B cell (primary cell): Measurements from ENCODE around the gene NPAS4. TPM values are rescaled to one million over a fixed set of nuclear protein-coding genes. Genes with fewer than 3 reads are reported as not detected.
A peak's percentile ranks its signal among the peaks of the same experiment; 100 is the strongest.

Source experiments
- ATAC-seq: fragments of 200-7000 bp; cut with Tn5 transposase; one replicate; pipeline ENCODE4 v1.10.0; 2021; ENCODE audit warnings: low read depth, mild to moderate bottlenecking, moderate number of reproducible peaks, moderate library complexity
- CTCF ChIA-PET: fragments of 350-600 bp; sonication (Branson Sonifier 250); formaldehyde crosslinking; loops from one replicate; lab custom pipeline; 2021; ENCODE audit warnings: antibody characterized with exemption, inconsistent platforms; lab: Charles Lee
- POLR2A ChIA-PET: fragments of 350-600 bp; sonication (Branson Sonifier 250); formaldehyde crosslinking; loops from one replicate; lab custom pipeline; 2021; ENCODE audit warnings: antibody characterized with exemption; lab: Charles Lee
- DNase-seq: peaks from one replicate; pipeline ENCODE4 v3.0.0; 2013
- H2AFZ ChIP-seq: 2 replicates; pipeline ENCODE4 v1.6.1; 2012; ENCODE audit warnings: mild to moderate bottlenecking, low read depth, low read length; ENCODE audit not compliant: insufficient read depth, poor library complexity, severe bottlenecking
- H3K27ac ChIP-seq, 2 donors: 1 replicate in 1 of 2; 2 replicates in 1 of 2; pipeline ENCODE4 v1.5.1; 2012 to 2013; ENCODE audit warnings: low read length in 2 of 2, mild to moderate bottlenecking in 2 of 2, moderate library complexity in 1 of 2
- H3K27me3 ChIP-seq, 4 experiments: fragments of 200-600 bp in 1 of 4; sonication (generic) in 1 of 4; replicated peaks in 1 of 4; 1 replicate in 2 of 4; 2 replicates in 2 of 4; pipeline versions ENCODE4 v1.6.1 to v1.7.0; 2013 to 2016; ENCODE audit warnings: low read length in 3 of 4, mild to moderate bottlenecking in 2 of 4, mixed read lengths in 1 of 4, moderate library complexity in 1 of 4; ENCODE audit not compliant: insufficient read depth in 4 of 4, control insufficient read depth in 3 of 4; ENCODE audit errors: control extremely low read depth in 1 of 4
- H3K36me3 ChIP-seq, 2 experiments: replicated peaks in 1 of 2; 1 replicate in 1 of 2; 2 replicates in 1 of 2; pipeline versions ENCODE4 v1.6.1 to v1.7.1; 2013; ENCODE audit warnings: low read length in 1 of 2; ENCODE audit not compliant: insufficient read depth in 2 of 2, control insufficient read depth in 1 of 2; ENCODE audit errors: control extremely low read depth in 1 of 2, extremely low read depth in 1 of 2
- H3K4me1 ChIP-seq, 2 donors: fragments of 200-600 bp in 1 of 2; sonication (generic) in 1 of 2; 1 replicate in 1 of 2; 2 replicates in 1 of 2; pipeline versions ENCODE4 v1.5.1 to v1.6.1; 2013 to 2017; ENCODE audit warnings: low read length in 2 of 2; ENCODE audit not compliant: control insufficient read depth in 2 of 2, insufficient read depth in 2 of 2
- H3K4me2 ChIP-seq: replicated peaks from 2 replicates; pipeline ENCODE3; 2012; ENCODE audit warnings: mild to moderate bottlenecking, low read depth, low read length; ENCODE audit not compliant: poor library complexity, severe bottlenecking
- H3K4me3 ChIP-seq, 5 experiments: fragments of 200-600 bp in 1 of 5; sonication (generic) in 1 of 5; 1 replicate in 3 of 5; 2 replicates in 2 of 5; pipeline versions ENCODE4 v1.5.1 to v1.7.0; 2011 to 2016; ENCODE audit warnings: low read length in 4 of 5, mild to moderate bottlenecking in 4 of 5, low read depth in 2 of 5, control low read depth in 1 of 5, moderate library complexity in 1 of 5; ENCODE audit not compliant: insufficient read depth in 1 of 5; ENCODE audit errors: control extremely low read depth in 1 of 5, extremely low read depth in 1 of 5
- H3K79me2 ChIP-seq: fragments of 200-600 bp; sonication (generic); one replicate; pipeline ENCODE4 v1.6.0; 2016; ENCODE audit warnings: low read length; ENCODE audit not compliant: control insufficient read depth, insufficient read depth
- H3K9ac ChIP-seq: fragments of 200-600 bp; sonication (generic); 2 replicates; pipeline ENCODE4 v1.6.1; 2017; ENCODE audit warnings: mild to moderate bottlenecking, low read length, moderate library complexity
- H3K9me3 ChIP-seq, 3 donors: one replicate each; pipeline versions ENCODE4 v1.6.1 to v1.7.1; 2013; ENCODE audit warnings: low read length in 2 of 3; ENCODE audit not compliant: control insufficient read depth in 2 of 3, insufficient read depth in 1 of 3; ENCODE audit errors: control extremely low read depth in 1 of 3
- H4K20me1 ChIP-seq: 2 replicates; pipeline ENCODE4 v1.6.0; 2012; ENCODE audit warnings: mild to moderate bottlenecking, low read length; ENCODE audit not compliant: insufficient read depth, control insufficient read depth, poor library complexity, severe bottlenecking
- H3K27ac Mint-ChIP-seq: one replicate; pipeline ENCODE4 v1.8.0; 2021; ENCODE audit warnings: mixed read lengths
- H3K27me3 Mint-ChIP-seq: one replicate; pipeline ENCODE4 v1.8.0; 2021; ENCODE audit warnings: mixed read lengths
- H3K4me1 Mint-ChIP-seq: one replicate; pipeline ENCODE4 v1.8.0; 2021; ENCODE audit warnings: mixed read lengths
- H3K4me3 Mint-ChIP-seq: one replicate; pipeline ENCODE4 v1.8.0; 2021; ENCODE audit warnings: mixed read lengths
- H3K9me3 Mint-ChIP-seq: one replicate; pipeline ENCODE4 v1.8.0; 2022; ENCODE audit warnings: mixed read lengths; ENCODE audit not compliant: insufficient read depth
- CTCF ChIP-seq: fragments of 200-600 bp; IDR thresholded peaks from one replicate; pipeline ENCODE4 v1.8.0; 2022; ENCODE audit warnings: antibody characterized with exemption, mild to moderate bottlenecking
- EZH2 ChIP-seq: IDR thresholded peaks from 2 replicates; pipeline ENCODE4 v1.6.1; 2012; ENCODE audit warnings: borderline replicate concordance, low read depth, mild to moderate bottlenecking, moderate library complexity, low read length; ENCODE audit not compliant: insufficient read depth, poor library complexity, severe bottlenecking
- WGBS: methylation state at CpG from one replicate; pipeline ENCODE4 v1.1.5; 2013; ENCODE audit warnings: missing lambda C conversion rate; ENCODE audit not compliant: insufficient coverage; 5-methylcytosine and 5-hydroxymethylcytosine counted together
- intact Hi-C: fragments of 100-400 bp; cut with micrococcal nuclease; formaldehyde crosslinking; loops from one replicate; pipeline ENCODE4 v1.10.0; 2022
- polyA plus RNA-seq: library from polyadenylated mRNA; depleted of rRNA; stranded (reverse); fragments of >200 nt; gene quantifications from 2 replicates; pipeline ENCODE4 v1.2.3, GENCODE V29; 2012
- total RNA-seq, 2 donors: library from RNA; stranded (reverse); fragments of 120-200 nt in 1 of 2; gene quantifications; 1 replicate in 1 of 2; 2 replicates in 1 of 2; pipeline versions ENCODE4 v1.2.3 to v1.2.4, GENCODE V29; 2013 to 2022

NPAS4 gene
- total and polyA plus RNA-seq, 2 donors (not counting 1 experiment from before 2014, with no cell fraction given) = not detected

GRCh38 chr11:66418168-66418985, 2.5 kb upstream of the NPAS4 start:
- POLR2A ChIA-PET = no interaction called here
- Mint-ChIP-seq H3K27me3 (peaks cover 60% of the 10 kb centered on the region), H3K27ac (peak overlapping the region; percentile 10), H3K4me1 (peaks cover 3% of the 10 kb centered on the region), H3K4me3 (no peak overlapping the region), H3K9me3 (no peaks in the 10 kb centered on the region)
- ATAC-seq = no peak
- H3K4me1 ChIP-seq = peaks cover 8 to 16% of the 10 kb centered on the region in 2 donors
- no peaks in the 10 kb centered on the region for H3K79me2 ChIP-seq
- no peak overlapping the region for H2AFZ ChIP-seq
- TF ChIP-seq EZH2 (no peak), CTCF (no peak)
- no peaks in the 10 kb centered on the region for H3K36me3 ChIP-seq
- intact Hi-C loops = no loop called here
- H3K9ac ChIP-seq = no peak overlapping the region
- peaks cover 0 to 42% (median 3%) of the 10 kb centered on the region in 3 donors for H3K9me3 ChIP-seq
- CTCF ChIA-PET = interaction anchor here (1.0 to 1.6 kb wide), 5 partner anchors 10 to 260 kb away, joined by 4 to 10 read pairs (median 6); partner anchors contain the start of genes MRPL11 and PELI3
- H3K27ac ChIP-seq = no peak overlapping the region
- H3K4me3 ChIP-seq = no peak overlapping the region
- H4K20me1 ChIP-seq = peaks cover 7% of the 10 kb centered on the region
- WGBS = 9% methylated on average over 14 of the region's 16 CpGs
- peak; percentile 60 for DNase-seq
- H3K27me3 ChIP-seq = peaks cover 0 to 68% (median 50%) of the 10 kb centered on the region in 4 experiments
- no peak overlapping the region for H3K4me2 ChIP-seq

DNA sequence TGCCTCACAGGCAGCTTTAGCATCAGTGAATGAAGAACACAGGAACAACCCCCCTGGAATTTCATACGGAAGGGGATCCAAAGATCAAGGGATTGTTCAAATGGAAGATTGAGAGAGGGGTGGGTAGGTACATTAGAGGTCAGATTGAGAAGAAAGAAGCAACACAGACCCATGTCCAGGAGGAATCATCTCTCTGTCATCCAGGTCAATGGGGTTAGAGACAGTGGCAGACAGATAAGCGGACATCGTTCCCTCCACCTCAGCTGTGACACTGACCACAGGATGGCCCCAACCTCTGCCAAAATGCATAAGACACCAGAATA, 1.9 kb upstream of the NPAS4 start:
- Histone ChIP-seq H3K4me1 (peaks cover 8 to 16% of the 10 kb centered on the region in 2 donors), H3K36me3 (no peaks in the 10 kb centered on the region), H3K4me3 (no peak overlapping the region), H4K20me1 (peaks cover 7% of the 10 kb centered on the region), H2AFZ (no peak overlapping the region), H3K9ac (no peak overlapping the region), H3K79me2 (no peaks in the 10 kb centered on the region), H3K9me3 (peaks cover 0 to 42% (median 3%) of the 10 kb centered on the region in 3 donors), H3K4me2 (no peak overlapping the region), H3K27ac (no peak overlapping the region), H3K27me3 (peaks cover 0 to 64% (median 49%) of the 10 kb centered on the region in 4 experiments)
- POLR2A ChIA-PET = interaction anchor here (0.7 kb wide), 1 partner anchor 53 kb away, joined by 13 read pairs; no protein-coding TSS in a partner anchor
- no peak for ATAC-seq
- H3K4me3 Mint-ChIP-seq = no peak overlapping the region
- peaks cover 3% of the 10 kb centered on the region for H3K4me1 Mint-ChIP-seq
- H3K9me3 Mint-ChIP-seq = no peaks in the 10 kb centered on the region
- no peak for DNase-seq
- TF ChIP-seq EZH2 (no peak), CTCF (no peak)
- CTCF ChIA-PET = interaction anchor here (0.6 to 1.6 kb wide), 3 partner anchors 33 to 529 kb away, joined by 3 to 6 read pairs (median 6); partner anchors contain the start of genes CCDC85B and PELI3
- peaks cover 54% of the 10 kb centered on the region for H3K27me3 Mint-ChIP-seq
- intact Hi-C loops = no loop called here
- H3K27ac Mint-ChIP-seq = no peak overlapping the region
- 89% methylated on average over 2 of the region's 3 CpGs for WGBS
